ENCODE data around the gene ZNF625.
"Not testable (repeated sequence)": the region's sequence is repeated elsewhere in the genome, so short reads cannot be mapped to it uniquely, and the experiment has no call there.

The ZNF625 gene

DNA sequence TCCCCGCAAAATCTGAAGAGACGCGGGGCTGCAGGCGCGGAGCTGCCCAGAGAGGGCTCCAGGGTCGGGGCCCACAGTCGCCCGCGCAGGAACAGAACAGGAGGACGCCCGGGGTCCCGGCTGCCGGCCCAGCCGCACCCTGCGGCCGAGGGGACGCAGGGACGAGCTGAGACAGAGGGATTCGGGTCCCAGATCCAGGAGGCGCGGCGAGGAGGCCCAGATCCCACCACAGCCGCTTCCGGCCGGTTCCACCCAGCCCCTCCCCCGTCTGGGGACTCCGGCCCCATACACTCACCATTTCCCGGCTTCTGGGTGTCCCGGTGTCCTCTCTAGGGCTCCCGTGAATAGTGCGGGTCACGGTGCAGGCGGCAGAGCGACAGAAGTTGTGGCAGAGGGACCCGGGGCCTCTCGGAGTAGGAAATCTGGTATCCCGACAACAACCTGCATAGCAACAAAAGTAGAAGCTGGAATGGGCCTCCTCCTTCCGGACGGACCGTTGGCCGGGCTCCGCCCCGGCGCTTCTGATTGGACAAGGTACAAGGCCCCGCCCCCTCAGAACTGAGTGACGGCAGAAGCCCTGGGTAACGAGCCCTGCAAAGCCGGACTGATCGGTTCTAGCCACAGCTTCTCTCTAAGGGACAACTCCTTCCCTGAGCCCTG, 16.5 kb downstream of the ZNF625 start, which contains the start of gene ZNF20:
TSS of gene ZNF20 (minus strand) at position 466 of the 660 bp plus-strand sequence. CDS start at position 298, 168 bp downstream.
- FAIRE-seq (peak; percentile 95), DNase-seq (ENCODE audit: extremely low spot score, insufficient read length, low read depth) (peak; percentile 89)

GRCh38 chr19:12139269-12139668, 17.3 kb downstream of the ZNF625 start:
- no peak for FAIRE-seq
- DNase-seq (ENCODE audit: extremely low spot score, insufficient read length, low read depth) = no peak

- DNase-seq (ENCODE audit: extremely low spot score, insufficient read length, low read depth) = no peak
- FAIRE-seq = no peak
These were observed 19.2 kb downstream of the ZNF625 start for GRCh38 chr19:12137221-12137940.

DNA sequence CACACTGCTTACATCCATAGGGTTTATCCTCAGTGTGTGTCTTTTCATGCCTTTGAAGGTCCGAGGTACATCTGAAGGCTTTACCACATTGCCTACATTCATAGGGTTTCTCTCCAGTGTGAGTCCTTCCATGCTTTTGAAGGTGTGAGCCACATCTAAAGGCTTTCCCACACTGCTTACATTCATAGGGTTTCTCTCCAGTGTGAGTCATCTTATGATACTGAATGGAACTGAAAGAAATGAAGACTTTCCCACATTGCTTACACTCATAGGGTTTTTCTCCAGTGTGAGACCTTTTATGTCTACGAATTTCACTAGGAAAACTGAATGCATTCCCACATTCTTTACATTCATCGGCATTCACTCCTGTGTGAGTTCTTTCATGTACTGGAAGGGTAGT, 23.5 kb downstream of the ZNF625 start:
- FAIRE-seq (no peak), DNase-seq (ENCODE audit: extremely low spot score, insufficient read length, low read depth) (no peak)

DNA sequence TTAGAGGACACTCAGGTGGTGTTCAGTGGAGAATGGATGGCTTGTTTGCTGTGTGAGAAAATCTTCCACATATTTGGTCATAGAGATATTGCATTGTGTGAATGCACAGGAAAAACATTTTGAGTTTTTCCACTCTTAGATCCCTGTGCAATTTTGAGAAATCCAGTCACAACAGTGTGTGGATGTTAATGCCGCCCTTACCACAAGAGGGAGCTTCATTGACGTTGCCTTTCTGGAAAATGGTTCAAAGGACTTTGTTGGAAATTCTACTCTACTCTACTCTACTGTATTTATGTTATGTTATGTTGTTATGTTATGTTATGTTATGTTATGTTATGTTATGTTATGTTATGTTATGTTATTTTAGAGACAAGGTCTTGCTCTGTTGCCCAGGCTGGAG, 29.8 kb downstream of the ZNF625 start:
- DNase-seq (ENCODE audit: extremely low spot score, insufficient read length, low read depth) (no peak), FAIRE-seq (no peak)

GRCh38 chr19:12117201-12117970, 39.1 kb downstream of the ZNF625 start:
- no peak for DNase-seq (ENCODE audit: extremely low spot score, insufficient read length, low read depth)
- FAIRE-seq = no peak

DNA sequence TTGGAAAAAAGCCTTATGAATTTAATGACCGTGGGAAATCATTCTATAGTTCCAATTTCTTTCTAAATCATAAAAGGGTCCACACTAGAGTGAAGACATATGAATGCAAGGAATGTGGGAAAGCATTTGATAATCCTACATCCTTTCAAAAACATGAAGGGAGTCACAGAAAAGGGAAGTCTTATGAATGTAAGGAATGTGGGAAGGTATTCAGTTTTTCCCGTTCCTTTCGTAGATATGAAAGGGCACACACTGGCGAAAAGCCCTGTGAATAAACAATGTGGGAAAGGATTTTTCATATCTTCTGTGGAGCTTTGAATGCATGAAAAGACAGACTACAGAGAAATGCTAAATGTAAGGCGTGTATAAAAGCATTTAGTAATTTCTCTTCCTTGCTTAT, 43.4 kb downstream of the ZNF625 start:
- DNase-seq (ENCODE audit: extremely low spot score, insufficient read length, low read depth) (no peak), FAIRE-seq (no peak)

DNA sequence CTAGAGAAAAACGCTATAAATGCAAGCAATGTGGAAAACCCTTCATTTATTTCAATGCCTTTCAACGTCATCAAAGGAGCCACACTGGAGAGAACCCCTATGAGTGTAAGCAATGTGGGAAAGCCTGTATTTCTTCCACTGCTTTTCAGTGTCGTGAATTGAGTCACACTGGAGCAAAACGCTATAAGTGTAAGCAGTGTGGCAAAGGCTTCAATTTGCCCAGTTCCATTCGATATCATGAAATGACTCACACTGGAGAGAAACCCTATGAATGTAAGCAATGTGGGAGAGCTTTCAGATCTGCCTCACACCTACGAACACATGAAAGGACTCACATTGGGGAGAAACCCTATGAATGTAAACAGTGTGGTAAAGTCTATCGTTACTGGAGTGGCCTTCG, 43.8 kb downstream of the ZNF625 start:
- FAIRE-seq = no peak
- no peak for DNase-seq (ENCODE audit: extremely low spot score, insufficient read length, low read depth)

DNA sequence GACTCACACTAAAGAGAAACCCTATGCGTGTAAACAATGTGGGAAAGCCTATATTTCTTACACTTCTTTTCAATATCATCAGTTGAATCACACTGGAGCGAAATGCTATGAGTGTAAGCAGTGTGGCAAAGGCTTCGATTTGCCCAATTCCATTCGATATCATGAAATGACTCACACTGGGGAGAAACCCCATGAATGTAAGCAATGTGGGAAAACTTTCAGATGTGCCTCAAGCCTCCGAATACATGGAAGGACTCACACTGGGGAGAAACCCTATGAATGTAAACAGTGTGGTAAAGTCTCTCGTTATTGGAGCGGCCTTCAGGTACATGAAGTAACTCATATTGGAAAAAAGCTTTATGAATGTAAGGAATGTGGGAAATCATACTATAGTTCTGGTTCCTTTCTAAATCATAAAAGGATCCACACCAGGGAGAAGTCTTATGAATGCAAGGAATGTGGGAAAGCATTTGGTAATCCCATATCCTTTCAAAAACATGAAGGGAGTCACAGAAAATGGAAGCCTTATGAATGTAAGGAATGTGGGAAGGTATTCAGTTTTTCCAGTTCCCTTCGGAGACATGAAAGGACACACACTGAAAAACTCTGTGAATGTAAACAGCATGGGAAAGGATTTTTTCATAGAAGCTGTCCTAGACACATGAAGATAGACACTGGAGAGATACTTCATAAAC, 44.4 kb downstream of the ZNF625 start:
- DNase-seq (ENCODE audit: extremely low spot score, insufficient read length, low read depth) = no peak
- FAIRE-seq = no peak

- no peak for FAIRE-seq
- DNase-seq (ENCODE audit: extremely low spot score, insufficient read length, low read depth) = no peak
These were observed 45.4 kb downstream of the ZNF625 start for GRCh38 chr19:12111176-12111575.

GRCh38 chr19:12103909-12104308, 52.6 kb downstream of the ZNF625 start:
- FAIRE-seq = not testable (repeated sequence)

DNA sequence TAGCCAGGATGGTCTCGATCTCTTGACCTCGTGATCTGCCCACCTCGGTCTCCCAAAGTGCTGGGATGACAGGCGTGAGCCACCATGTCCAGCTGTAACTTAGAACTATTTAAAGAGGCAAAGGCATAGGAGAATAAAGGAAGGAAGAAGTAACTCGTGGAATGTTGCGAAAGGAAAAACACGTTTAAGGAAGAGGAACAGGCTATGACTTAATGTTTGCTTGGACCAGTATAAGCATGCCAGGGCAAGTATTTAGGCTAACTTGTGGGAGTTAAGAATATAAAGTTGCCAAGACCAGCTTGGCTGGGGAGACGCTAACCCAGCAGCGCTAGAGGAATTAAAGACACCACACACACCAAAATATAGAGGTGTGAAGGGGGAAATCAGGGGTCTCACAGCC, 58.5 kb downstream of the ZNF625 start:
- FAIRE-seq = no peak
- DNase-seq (ENCODE audit: extremely low spot score, insufficient read length, low read depth) = no peak

More at GRCh38 chr19:12103909-12104308, 52.6 kb downstream of the ZNF625 start:
- DNase-seq (ENCODE audit: extremely low spot score, insufficient read length, low read depth) = not testable (repeated sequence)

DNA sequence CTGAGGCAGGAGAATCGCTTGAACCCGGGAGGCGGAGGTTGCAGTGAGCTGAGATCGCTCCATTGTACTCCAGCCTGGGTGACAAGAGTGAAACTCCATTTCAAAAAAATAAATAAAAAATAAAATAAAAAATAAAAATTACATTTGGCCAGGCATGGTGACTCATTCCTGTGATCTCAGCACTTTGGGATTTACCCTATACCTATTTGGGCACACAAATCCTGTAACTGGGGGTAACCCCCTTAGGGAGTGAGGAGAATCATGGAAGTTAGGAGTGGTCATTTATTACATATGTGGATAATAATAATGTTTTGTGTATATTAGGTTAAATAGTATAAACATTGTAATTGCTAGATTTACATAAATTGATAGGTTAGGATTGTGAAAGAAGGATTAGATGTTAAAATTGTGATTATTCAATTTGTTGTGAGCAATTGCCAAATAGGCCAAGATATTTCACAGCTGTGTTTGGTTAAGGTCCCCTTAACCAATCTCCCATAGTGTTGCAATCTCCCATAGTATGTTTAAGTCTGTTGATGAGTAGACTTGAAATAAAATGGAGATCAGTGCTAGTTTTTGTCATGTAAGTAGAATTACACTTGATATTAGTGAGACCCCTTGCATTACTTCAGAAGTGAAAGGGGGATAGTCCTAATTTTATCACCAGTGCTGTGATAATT, 61.3 kb downstream of the ZNF625 start:
- FAIRE-seq (no peak), DNase-seq (ENCODE audit: extremely low spot score, insufficient read length, low read depth) (no peak)
